HG03378 (cell line): Measurements from ENCODE around the gene SCG5.
A peak's percentile ranks its signal among the peaks of the same experiment; 100 is the strongest.

Source experiments
- ATAC-seq: cut with Tn5 transposase; IDR thresholded peaks from one replicate; pipeline ENCODE4 v1.9.1; 2021; ENCODE audit warnings: mild to moderate bottlenecking, moderate library complexity; ENCODE audit not compliant: unreplicated experiment

Gene SCG5

GRCh38 chr15:32718821-32719716, 77.6 kb downstream of the SCG5 start:
- no peak for ATAC-seq

- ATAC-seq, result no peak
Measured at GRCh38 chr15:32721596-32721995, 80.1 kb downstream of the SCG5 start.

GRCh38 chr15:32722136-32722535, 80.6 kb downstream of the SCG5 start:
- ATAC-seq, result no peak

GRCh38 chr15:32723171-32723948, 81.8 kb downstream of the SCG5 start:
- ATAC-seq, result peak; percentile 97

GRCh38 chr15:32729700-32730395, 88.3 kb downstream of the SCG5 start:
- ATAC-seq, result no peak

GRCh38 chr15:32730677-32731654, 89.5 kb downstream of the SCG5 start:
- no peak for ATAC-seq

GRCh38 chr15:32732574-32733157, 91.2 kb downstream of the SCG5 start:
- no peak for ATAC-seq

GRCh38 chr15:32733281-32733680, 91.8 kb downstream of the SCG5 start:
- no peak for ATAC-seq

GRCh38 chr15:32735989-32736700, 94.6 kb downstream of the SCG5 start:
- ATAC-seq, result no peak

- no peak for ATAC-seq
Measured at GRCh38 chr15:32736701-32737061, 95.2 kb downstream of the SCG5 start.

- no peak for ATAC-seq
Measured at GRCh38 chr15:32737304-32737703, 95.8 kb downstream of the SCG5 start.

GRCh38 chr15:32738666-32739065, 97.2 kb downstream of the SCG5 start:
- no peak for ATAC-seq

- no peak for ATAC-seq
Measured at GRCh38 chr15:32739522-32740063, 98.1 kb downstream of the SCG5 start.

- ATAC-seq, result no peak
Measured at GRCh38 chr15:32743411-32744140, 102.1 kb downstream of the SCG5 start.

- no peak for ATAC-seq
Measured at GRCh38 chr15:32746116-32746857, 104.8 kb downstream of the SCG5 start.
